ENCODE measurements around the gene BANK1.

DNA sequence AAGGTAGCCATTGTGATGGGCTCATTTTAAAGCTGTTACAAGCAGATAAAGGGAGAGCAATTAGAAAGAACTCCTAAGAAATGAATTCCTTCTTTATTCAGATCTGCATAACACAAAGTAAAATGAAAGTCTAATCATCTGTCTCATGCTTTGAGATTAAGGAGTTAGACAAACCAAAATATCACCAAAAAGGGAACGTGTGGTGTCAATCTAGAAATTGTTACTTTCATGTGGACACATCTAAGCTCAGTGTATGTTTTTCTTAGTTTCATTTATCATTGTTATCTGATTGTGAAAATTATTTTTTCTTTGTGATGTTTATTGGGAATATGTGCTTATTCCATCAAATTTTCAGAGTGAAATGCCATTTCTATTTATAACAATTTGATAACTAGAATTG is 80.3 kb downstream of the BANK1 start:
- TF ChIP-seq, protein P1, sequence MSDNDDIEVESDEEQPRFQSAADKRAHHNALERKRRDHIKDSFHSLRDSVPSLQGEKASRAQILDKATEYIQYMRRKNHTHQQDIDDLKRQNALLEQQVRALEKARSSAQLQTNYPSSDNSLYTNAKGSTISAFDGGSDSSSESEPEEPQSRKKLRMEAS (IDR thresholded peaks at IDR 0.05), result no peak
- TF ChIP-seq, protein P2, sequence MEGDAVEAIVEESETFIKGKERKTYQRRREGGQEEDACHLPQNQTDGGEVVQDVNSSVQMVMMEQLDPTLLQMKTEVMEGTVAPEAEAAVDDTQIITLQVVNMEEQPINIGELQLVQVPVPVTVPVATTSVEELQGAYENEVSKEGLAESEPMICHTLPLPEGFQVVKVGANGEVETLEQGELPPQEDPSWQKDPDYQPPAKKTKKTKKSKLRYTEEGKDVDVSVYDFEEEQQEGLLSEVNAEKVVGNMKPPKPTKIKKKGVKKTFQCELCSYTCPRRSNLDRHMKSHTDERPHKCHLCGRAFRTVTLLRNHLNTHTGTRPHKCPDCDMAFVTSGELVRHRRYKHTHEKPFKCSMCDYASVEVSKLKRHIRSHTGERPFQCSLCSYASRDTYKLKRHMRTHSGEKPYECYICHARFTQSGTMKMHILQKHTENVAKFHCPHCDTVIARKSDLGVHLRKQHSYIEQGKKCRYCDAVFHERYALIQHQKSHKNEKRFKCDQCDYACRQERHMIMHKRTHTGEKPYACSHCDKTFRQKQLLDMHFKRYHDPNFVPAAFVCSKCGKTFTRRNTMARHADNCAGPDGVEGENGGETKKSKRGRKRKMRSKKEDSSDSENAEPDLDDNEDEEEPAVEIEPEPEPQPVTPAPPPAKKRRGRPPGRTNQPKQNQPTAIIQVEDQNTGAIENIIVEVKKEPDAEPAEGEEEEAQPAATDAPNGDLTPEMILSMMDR (IDR thresholded peaks at IDR 0.05; ENCODE audit: control extremely low read depth in 1 of 3, insufficient read depth in 1 of 3, low read depth in 1 of 3, low read length in 3 of 3), result no peak
- TF ChIP-seq JUN (IDR thresholded peaks at IDR 0.05; ENCODE audit: low read depth, low read length) (no peak), EP300 (IDR thresholded peaks at IDR 0.05; ENCODE audit: borderline replicate concordance in 1 of 2, low read depth in 2 of 2, low read length in 2 of 2) (no peak), SRF (IDR thresholded peaks at IDR 0.05; ENCODE audit: low read depth, low read length) (no peak)
